GM12873 (cell line): Measurements from ENCODE around the gene KAT7.

Experiments used
- TF ChIP-seq, protein P1 (sequence below): IDR thresholded peaks from 2 replicates; pipeline ENCODE4 v1.5.1; 2012; ENCODE audit warnings: low read depth, mild to moderate bottlenecking, moderate library complexity, low read length, control low read depth; ENCODE audit not compliant: insufficient read depth; ENCODE audit errors: missing control alignments

Gene KAT7

DNA sequence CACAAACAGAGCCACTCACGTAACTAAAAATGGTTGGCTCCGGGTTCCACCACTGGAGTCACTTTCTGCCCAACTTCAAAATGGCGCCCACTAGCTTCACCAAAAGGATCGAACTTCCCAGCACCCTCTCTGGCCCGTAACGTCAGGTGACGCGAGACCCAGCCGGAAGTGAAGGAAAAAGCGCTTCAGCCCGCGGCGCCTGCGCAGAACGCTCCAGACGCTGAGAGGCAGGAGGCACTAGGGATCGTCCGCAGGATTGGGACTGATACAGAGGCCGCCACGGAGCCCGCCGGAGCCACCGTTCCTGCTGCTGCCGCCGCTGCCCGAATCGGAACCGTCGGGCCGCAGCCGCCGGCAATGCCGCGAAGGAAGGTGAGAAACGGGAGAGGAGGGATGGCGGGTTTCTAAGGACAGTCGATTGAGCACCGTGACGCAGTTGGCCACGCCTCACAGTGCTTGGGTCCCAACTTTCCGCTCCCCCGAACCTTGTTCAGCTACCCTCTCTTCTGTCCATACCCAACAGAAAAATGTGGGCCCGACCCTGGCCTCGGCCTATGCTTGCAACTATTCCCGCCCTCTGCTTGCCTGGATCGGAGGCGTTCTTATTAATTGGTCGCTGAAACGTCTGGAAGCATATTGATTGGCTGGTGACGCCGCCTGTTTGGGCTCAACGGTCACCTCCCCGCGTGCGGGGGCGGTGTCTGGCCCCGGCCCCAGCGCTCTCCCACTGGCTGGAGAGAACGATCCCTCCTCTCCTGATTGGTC lies at the start of gene KAT7:
TSS of gene KAT7 (plus strand) at position 204 of the 765 bp plus-strand sequence. CDS start at position 358, 154 bp downstream.
- TF ChIP-seq, protein P1, sequence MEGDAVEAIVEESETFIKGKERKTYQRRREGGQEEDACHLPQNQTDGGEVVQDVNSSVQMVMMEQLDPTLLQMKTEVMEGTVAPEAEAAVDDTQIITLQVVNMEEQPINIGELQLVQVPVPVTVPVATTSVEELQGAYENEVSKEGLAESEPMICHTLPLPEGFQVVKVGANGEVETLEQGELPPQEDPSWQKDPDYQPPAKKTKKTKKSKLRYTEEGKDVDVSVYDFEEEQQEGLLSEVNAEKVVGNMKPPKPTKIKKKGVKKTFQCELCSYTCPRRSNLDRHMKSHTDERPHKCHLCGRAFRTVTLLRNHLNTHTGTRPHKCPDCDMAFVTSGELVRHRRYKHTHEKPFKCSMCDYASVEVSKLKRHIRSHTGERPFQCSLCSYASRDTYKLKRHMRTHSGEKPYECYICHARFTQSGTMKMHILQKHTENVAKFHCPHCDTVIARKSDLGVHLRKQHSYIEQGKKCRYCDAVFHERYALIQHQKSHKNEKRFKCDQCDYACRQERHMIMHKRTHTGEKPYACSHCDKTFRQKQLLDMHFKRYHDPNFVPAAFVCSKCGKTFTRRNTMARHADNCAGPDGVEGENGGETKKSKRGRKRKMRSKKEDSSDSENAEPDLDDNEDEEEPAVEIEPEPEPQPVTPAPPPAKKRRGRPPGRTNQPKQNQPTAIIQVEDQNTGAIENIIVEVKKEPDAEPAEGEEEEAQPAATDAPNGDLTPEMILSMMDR = no peak

DNA sequence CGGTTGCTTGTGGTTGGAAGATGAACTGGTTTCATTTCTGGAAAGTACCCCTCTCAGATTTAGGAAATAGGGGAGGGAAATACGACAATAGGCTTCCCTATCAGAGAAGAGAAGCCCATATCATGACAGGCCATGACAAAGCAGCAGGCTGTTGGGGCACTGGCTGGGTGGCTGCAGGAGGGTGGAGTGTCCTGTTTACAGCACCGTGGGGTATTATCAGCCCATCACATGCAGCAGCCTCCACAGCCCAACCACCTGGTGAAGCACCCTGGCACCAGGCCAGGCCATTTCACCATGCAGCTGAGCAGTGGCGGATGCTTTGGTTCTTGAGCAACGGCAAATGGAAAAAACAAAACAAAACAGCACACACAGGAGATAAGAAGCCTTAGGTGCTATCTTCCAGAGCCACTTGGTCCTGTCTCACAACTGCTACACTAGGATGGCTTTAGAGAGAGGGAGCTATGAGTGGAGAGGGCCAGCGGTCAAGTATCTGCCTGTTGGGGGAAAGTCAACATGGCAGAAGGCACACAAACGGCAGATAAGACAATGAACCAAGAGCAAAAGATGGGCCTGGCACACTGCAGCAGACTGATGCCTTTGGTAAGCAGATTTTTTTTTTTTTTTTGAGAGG lies 48.7 kb upstream of the KAT7 start:
- TF ChIP-seq, protein P1 = no peak

DNA sequence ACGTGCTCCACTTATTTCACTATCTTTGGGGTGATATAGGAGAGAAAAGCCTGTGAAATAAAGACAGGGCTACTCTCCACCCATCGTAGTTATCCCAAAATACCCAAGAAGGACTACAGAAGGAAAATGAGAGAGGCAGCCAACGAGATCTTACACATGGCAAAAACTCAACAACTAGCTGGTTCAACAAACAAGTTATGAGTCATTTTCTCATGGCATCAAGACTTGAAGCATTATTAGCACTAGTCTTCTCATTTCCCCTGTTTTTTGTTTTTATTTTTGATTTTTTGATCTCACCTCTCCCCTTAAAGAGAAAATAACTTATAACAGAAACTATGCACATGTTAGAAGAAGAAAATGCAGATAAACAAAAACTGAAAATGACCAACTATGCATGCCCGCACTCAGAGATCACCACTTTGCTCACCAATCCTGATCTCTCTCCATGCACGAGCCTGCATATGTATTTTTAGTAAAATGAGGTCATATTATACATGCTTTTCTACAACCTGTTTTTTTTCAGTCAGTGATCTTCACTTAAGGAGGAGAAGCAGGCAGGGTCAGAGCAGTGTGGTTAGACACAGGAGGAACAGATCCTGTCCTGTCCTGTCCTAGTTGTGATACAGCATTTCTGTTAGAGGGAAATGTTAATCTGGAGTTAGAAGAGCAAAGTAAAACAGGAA lies 47.3 kb upstream of the KAT7 start:
- TF ChIP-seq, protein P1 = no peak

DNA sequence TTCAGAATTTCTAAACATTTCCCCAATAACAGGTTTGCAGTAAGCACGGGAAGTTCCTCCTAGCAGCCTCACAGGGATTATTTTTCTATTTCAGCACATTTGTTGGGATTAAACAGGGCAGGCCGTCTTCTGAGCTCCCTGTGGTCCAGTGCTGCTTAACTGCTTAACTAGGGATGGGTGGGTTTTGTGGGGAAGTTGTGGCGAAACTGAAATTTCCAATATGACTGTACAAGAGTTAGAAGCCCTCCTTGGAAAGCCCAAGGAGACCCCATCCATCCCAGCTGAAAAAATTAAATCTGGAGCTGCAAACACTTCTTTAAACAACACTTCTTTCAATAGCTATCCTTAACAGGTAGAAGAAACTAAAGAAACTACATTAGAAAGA lies 46.8 kb upstream of the KAT7 start:
- TF ChIP-seq, protein P1 = no peak

DNA sequence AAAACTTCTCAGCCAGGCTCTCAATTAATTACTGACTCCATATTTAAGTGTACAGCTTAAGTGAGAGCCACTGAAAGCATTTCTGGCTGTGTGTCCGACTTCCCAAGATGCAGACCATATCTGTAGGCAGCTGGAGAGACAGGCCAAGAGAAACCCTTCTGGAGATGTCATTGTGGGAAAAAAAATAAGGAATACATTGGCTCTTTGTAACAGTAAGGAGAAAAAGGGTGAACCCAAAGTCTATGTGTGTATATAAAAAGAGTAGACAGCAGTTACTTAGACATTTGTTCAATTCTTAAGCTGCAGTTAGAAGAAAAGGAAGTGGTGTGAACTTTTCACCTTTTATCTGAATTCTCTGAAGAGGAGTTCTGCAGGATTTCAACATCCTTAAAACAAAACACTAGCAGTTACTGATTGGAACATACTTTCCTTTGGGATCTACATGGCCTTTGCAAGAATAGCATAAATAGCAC lies 46.3 kb upstream of the KAT7 start:
- TF ChIP-seq, protein P1 = no peak

DNA sequence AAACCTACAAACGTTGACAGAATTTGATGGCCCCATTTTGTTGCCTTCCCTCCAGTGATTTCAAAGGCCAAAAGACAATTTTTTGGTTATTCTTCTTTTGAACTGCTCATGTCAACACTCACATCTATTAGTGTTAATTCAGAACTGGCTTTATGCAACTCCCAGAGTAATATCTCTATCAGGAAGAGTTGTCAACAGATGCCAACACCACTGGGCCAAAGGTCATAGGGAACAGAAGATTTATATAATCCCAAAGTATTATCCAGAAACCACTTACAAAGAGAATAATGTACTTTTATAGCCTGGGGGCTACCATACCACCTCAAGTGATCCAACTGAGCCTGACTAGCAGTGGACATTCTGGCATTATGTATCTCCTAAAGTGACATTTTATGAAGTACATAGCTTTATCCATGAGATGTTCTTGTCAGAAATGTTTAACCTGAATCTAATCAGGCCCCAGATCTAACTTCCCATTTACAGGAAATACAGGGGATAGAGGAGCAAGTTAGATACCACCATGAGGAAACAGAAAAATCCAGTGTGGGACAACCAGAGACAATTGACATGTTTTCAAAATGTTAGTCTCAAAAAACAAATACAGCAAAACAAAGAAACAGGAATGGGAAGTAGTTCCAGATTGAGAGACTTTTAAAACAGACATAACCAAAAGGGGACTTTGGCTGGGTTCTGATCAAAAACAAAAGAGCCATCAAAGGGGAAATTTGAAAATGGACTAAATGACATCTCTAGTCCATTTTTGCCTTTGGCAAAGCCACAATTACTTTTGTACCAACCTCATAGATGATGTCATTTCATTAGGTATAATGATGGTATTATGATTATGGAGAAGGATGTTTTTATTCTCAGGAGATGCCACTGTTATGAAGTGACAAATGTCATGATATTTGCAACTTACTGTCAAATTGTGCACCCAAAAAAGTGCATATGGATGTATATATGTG lies 43.0 kb upstream of the KAT7 start:
- TF ChIP-seq, protein P1 = no peak
